Measurements from ENCODE around the gene SNCAIP.

Gene SNCAIP

DNA sequence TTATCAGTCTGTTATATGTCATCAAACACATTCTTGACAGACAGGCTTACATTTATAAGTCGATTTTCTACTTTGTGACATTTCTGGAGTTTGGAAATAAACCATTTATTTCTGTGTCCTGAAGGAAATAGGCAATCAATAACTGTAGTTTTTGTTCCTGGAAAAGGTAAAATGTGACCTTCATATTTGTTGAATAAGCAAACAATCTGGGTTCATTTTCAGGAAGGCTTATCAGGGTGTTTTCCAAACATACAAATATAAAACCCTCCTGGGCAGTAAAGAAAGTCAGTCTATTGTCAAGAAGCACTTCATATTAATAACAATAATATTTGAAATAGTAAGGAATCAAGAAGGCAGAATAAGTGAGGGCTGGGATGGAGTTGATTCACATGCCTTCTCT lies 195.0 kb downstream of the SNCAIP start:
- no peak for DNase-seq (ENCODE audit: low read depth)

GRCh38 chr5:122507581-122507980 lies 195.5 kb downstream of the SNCAIP start:
- DNase-seq (ENCODE audit: low read depth) = no peak

- no peak for DNase-seq (ENCODE audit: low read depth)
These were observed 196.6 kb downstream of the SNCAIP start for GRCh38 chr5:122508623-122509022.
